Cardiac muscle cell (in vitro differentiated cells and primary cell): ENCODE measurements around the gene RTN3. TPM values are rescaled to one million over a fixed set of nuclear protein-coding genes. Genes with fewer than 3 reads are reported as not detected.
A peak's percentile ranks its signal among the peaks of the same experiment; 100 is the strongest.

ENCODE experiments used
- DNase-seq, 2 donors: peaks; one replicate each; pipeline versions ENCODE4 v3.0.0 to v3.0.0-alpha.2; 2010 to 2017; ENCODE audit warnings: low read depth in 1 of 2, low spot score in 1 of 2
- H3K27ac ChIP-seq: fragments of 200-600 bp; sonication (generic); 2 replicates; pipeline ENCODE4 v1.5.1; 2016
- H3K27me3 ChIP-seq: fragments of 200-600 bp; sonication (generic); 2 replicates; pipeline ENCODE4 v1.6.0; 2016; ENCODE audit warnings: control low read depth
- H3K36me3 ChIP-seq: fragments of 200-600 bp; sonication (generic); 2 replicates; pipeline ENCODE4 v1.5.1; 2016; ENCODE audit warnings: control low read depth
- H3K4me1 ChIP-seq: fragments of 200-600 bp; sonication (generic); 2 replicates; pipeline ENCODE4 v1.8.1; 2017; ENCODE audit warnings: low read depth, mild to moderate bottlenecking, mixed run types
- H3K4me3 ChIP-seq: fragments of 200-600 bp; sonication (generic); 2 replicates; pipeline ENCODE4 v1.5.1; 2016; ENCODE audit warnings: mild to moderate bottlenecking
- H3K9me3 ChIP-seq: fragments of 200-600 bp; sonication (generic); 2 replicates; pipeline ENCODE4 v1.5.1; 2017; ENCODE audit warnings: low read depth, mild to moderate bottlenecking, control low read depth
- polyA plus RNA-seq: library from polyadenylated mRNA; unstranded; fragments of >200 nt; fragmentation: Nextera tagmentation; extraction: Ambion mirVana; gene quantifications from 2 replicates; pipeline ENCODE4 v1.2.1, GENCODE V29; 2016
- total RNA-seq: library from RNA; depleted of rRNA; stranded (reverse); fragments of >200 nt; gene quantifications from 2 replicates; pipeline ENCODE4 v1.2.3, GENCODE V29; 2016
- TF ChIP-seq, protein P1 (sequence below): IDR thresholded peaks from 2 replicates; pipeline ENCODE4 v1.5.1; 2012; ENCODE audit warnings: low read depth, mild to moderate bottlenecking, low read length

The RTN3 gene
- total and polyA plus RNA-seq, 2 experiments from 2014 or later, result 99.7 to 116 TPM

DNA sequence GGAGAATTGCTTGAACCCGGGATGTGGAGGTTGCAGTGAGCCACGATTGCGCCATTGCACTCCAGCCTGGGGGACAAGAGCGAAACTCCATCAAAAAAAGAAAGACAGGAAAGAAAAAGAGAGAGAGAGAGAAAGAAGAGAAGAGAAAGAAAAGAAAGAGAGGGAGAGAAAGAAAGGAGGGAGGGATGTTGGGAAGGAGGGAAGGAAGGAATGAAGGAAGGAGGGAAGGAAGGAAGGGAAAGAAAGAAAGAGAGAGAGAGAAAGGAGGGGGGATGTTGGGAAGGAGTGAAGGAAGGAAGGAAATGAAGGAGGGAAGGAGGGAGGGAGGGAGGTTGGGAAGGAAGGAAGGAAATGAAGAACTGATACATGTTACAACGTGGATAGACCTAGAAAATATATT is 119.6 kb downstream of the RTN3 start:
- Histone ChIP-seq H3K27me3 (no peaks in the 10 kb centered on the region), H3K4me3 (no peak overlapping the region), H3K27ac (no peak overlapping the region), H3K36me3 (no peaks in the 10 kb centered on the region), H3K9me3 (no peaks in the 10 kb centered on the region), H3K4me1 (no peaks in the 10 kb centered on the region)
- DNase-seq, result no peak
- TF ChIP-seq, protein P1, sequence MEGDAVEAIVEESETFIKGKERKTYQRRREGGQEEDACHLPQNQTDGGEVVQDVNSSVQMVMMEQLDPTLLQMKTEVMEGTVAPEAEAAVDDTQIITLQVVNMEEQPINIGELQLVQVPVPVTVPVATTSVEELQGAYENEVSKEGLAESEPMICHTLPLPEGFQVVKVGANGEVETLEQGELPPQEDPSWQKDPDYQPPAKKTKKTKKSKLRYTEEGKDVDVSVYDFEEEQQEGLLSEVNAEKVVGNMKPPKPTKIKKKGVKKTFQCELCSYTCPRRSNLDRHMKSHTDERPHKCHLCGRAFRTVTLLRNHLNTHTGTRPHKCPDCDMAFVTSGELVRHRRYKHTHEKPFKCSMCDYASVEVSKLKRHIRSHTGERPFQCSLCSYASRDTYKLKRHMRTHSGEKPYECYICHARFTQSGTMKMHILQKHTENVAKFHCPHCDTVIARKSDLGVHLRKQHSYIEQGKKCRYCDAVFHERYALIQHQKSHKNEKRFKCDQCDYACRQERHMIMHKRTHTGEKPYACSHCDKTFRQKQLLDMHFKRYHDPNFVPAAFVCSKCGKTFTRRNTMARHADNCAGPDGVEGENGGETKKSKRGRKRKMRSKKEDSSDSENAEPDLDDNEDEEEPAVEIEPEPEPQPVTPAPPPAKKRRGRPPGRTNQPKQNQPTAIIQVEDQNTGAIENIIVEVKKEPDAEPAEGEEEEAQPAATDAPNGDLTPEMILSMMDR, result no peak

GRCh38 chr11:63802637-63803414 is 121.5 kb downstream of the RTN3 start:
- TF ChIP-seq, protein P1, result no peak
- DNase-seq, result peak in 1 of 2 donors; percentile 65
- H3K36me3 ChIP-seq, result no peaks in the 10 kb centered on the region

GRCh38 chr11:63804259-63804658 is 123.0 kb downstream of the RTN3 start:
- Histone ChIP-seq H3K27me3 (no peaks in the 10 kb centered on the region), H3K9me3 (no peaks in the 10 kb centered on the region), H3K36me3 (no peaks in the 10 kb centered on the region), H3K27ac (no peak overlapping the region), H3K4me3 (no peak overlapping the region), H3K4me1 (no peaks in the 10 kb centered on the region)
- TF ChIP-seq, protein P1, result no peak
- no peak for DNase-seq

More at GRCh38 chr11:63802637-63803414, 121.5 kb downstream of the RTN3 start:
- no peaks in the 10 kb centered on the region for H3K9me3 ChIP-seq
- no peak overlapping the region for H3K27ac ChIP-seq
- H3K4me3 ChIP-seq, result no peak overlapping the region
- H3K4me1 ChIP-seq, result no peaks in the 10 kb centered on the region
- H3K27me3 ChIP-seq, result no peaks in the 10 kb centered on the region

- peak in 1 of 2 donors; percentile 74 for DNase-seq
- Histone ChIP-seq H3K4me3 (no peak overlapping the region), H3K36me3 (no peaks in the 10 kb centered on the region), H3K27ac (no peak overlapping the region), H3K9me3 (no peaks in the 10 kb centered on the region), H3K4me1 (no peaks in the 10 kb centered on the region), H3K27me3 (no peaks in the 10 kb centered on the region)
- TF ChIP-seq, protein P1, result no peak
Measured at GRCh38 chr11:63805844-63806415, 124.6 kb downstream of the RTN3 start.

Other genes with a start within 250 kb of the RTN3 start
- 0.06 TPM in 1 of 2 replicates, not detected in the other for gene PLAAT5, start 190.3 kb upstream of the RTN3 start, total RNA-seq
- gene PLAAT5, start 190.3 kb upstream of the RTN3 start, polyA plus RNA-seq, result 0.90 TPM in 1 of 2 replicates, not detected in the other
- gene LGALS12, start 175.4 kb upstream of the RTN3 start, total RNA-seq, result not detected in 2 replicates
- gene LGALS12, start 175.4 kb upstream of the RTN3 start, polyA plus RNA-seq, result not detected in 2 replicates
- gene PLAAT4, start 144.7 kb upstream of the RTN3 start, total RNA-seq, result 0.42 TPM in 1 of 2 replicates, not detected in the other
- not detected in 2 replicates for gene PLAAT4, start 144.7 kb upstream of the RTN3 start, polyA plus RNA-seq
- not detected in 2 replicates for gene PLAAT2, start 118.1 kb upstream of the RTN3 start, total RNA-seq
- gene PLAAT2, start 118.1 kb upstream of the RTN3 start, polyA plus RNA-seq, result not detected in 2 replicates
- gene PLAAT3, start 67.1 kb upstream of the RTN3 start, total RNA-seq, result 7.6 and 10.0 TPM in 2 replicates
- 10.8 and 29.3 TPM in 2 replicates for gene PLAAT3, start 67.1 kb upstream of the RTN3 start, polyA plus RNA-seq
- 3.1 and 4.6 TPM in 2 replicates for gene ATL3, start 10.1 kb upstream of the RTN3 start, total RNA-seq
- 2.4 and 3.8 TPM in 2 replicates for gene ATL3, start 10.1 kb upstream of the RTN3 start, polyA plus RNA-seq
- gene ZFTA, start 87.3 kb downstream of the RTN3 start, total RNA-seq, result 31.5 and 42.8 TPM in 2 replicates
- gene ZFTA, start 87.3 kb downstream of the RTN3 start, polyA plus RNA-seq, result 10.0 and 16.5 TPM in 2 replicates
- 44.5 and 45.2 TPM in 2 replicates for gene SPINDOC, start 132.0 kb downstream of the RTN3 start, total RNA-seq
- 8.2 and 9.0 TPM in 2 replicates for gene SPINDOC, start 132.0 kb downstream of the RTN3 start, polyA plus RNA-seq
- 31.0 and 31.4 TPM in 2 replicates for gene MARK2, start 157.6 kb downstream of the RTN3 start, total RNA-seq
- 37.2 and 38.1 TPM in 2 replicates for gene MARK2, start 157.6 kb downstream of the RTN3 start, polyA plus RNA-seq
- 73.5 and 74.2 TPM in 2 replicates for gene RCOR2, start 235.7 kb downstream of the RTN3 start, total RNA-seq
- 34.7 and 41.0 TPM in 2 replicates for gene RCOR2, start 235.7 kb downstream of the RTN3 start, polyA plus RNA-seq